Ectodermal cell (in vitro differentiated cells): ENCODE results near the gene MAMSTR.
A peak's percentile ranks its signal among the peaks of the same experiment; 100 is the strongest.
"Not testable (repeated sequence)": the region's sequence is repeated elsewhere in the genome, so short reads cannot be mapped to it uniquely, and the experiment has no call there.

Experiments used
- H3K27ac ChIP-seq: 2 replicates; pipeline ENCODE4 v1.7.0; 2013; ENCODE audit warnings: mild to moderate bottlenecking, low read depth, low read length; ENCODE audit not compliant: insufficient read depth, poor library complexity, severe bottlenecking
- H3K27me3 ChIP-seq: 2 replicates; pipeline ENCODE4 v1.7.0; 2013; ENCODE audit warnings: mild to moderate bottlenecking, low read length; ENCODE audit not compliant: insufficient read depth, control insufficient read depth, poor library complexity, severe bottlenecking
- H3K36me3 ChIP-seq: one replicate; pipeline ENCODE4 v1.7.0; 2013; ENCODE audit warnings: low read length; ENCODE audit not compliant: control insufficient read depth, insufficient read depth
- H3K4me1 ChIP-seq: one replicate; pipeline ENCODE4 v1.7.0; 2013; ENCODE audit warnings: low read length; ENCODE audit not compliant: control insufficient read depth, insufficient read depth
- H3K4me3 ChIP-seq: 2 replicates; pipeline ENCODE4 v1.7.0; 2013; ENCODE audit warnings: low read depth, low read length, control low read depth; ENCODE audit not compliant: insufficient read depth
- H3K9me3 ChIP-seq: 2 replicates; pipeline ENCODE4 v1.7.0; 2013; ENCODE audit warnings: mild to moderate bottlenecking, low read length, moderate library complexity; ENCODE audit not compliant: control insufficient read depth
- WGBS, 2 experiments: methylation state at CpG; one replicate each; pipeline ENCODE4 v1.1.7; 2013; ENCODE audit warnings: missing lambda C conversion rate in 2 of 2; 5-methylcytosine and 5-hydroxymethylcytosine counted together

The MAMSTR gene

DNA sequence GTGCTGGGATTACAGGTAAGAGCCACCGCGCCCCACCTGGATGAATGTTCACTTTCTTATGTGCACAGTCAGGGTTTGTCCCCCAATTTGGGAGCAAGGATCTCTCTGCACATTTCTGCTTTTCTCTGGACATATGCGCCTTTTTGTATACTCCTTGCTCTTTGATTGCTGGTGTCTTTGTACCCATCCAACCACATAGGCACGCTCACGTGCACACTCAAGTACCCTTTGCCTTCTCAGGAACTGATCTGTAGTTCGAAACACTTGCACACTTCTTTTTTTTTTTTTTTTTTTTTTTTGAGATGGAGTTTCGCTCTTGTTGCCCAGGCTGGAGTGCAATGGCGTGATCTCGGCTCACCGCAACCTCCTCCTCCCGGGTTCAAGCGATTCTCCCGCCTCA is 1.4 kb downstream of the MAMSTR start:
- H3K9me3 ChIP-seq, H3K27ac ChIP-seq, H3K36me3 ChIP-seq, H3K27me3 ChIP-seq, H3K4me3 ChIP-seq: not testable (repeated sequence)
- H3K4me1 ChIP-seq = peaks cover 27% of the 10 kb centered on the region
- WGBS, 2 experiments = 91 to 94% methylated on average over 12 to 13 of the region's 13 CpGs

DNA sequence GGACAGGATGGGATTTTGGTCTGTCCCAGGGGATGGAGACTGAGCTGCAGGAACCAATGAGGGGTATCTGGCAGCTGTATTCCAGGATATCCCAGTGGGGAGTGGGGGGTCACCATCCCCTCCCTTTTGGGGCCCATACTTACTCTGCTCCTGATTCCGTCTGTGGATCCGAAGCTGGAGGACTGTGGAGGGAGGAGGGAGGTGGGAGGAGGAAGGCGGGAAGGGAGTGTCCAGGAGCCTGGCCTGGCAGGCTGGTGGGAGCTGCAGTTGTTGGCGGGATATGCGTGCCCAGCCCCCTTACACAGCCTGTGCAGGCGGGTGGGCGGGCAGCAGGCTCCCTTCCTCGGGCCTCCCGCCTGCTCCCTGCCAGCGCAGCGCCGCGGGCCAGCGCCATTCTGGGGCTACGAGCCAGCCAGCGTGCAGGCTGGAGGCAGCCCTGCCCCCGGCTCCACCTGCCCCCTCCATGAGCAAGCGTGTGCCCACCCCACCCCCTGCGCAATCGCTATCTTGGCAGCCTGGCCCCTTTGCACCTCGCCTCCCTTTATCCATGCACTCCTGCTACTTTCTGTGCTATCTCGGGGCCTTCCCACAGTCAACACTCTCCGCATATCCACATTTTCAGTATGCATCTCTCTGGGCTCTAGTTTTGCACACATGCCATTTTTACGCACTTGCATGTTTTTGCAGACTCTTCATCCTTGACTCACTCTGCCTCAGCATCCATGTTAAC is 2.8 kb downstream of the MAMSTR start:
- 20 to 21% methylated on average over 24 of the region's 24 CpGs for WGBS, 2 experiments
- H3K9me3 ChIP-seq = no peaks in the 10 kb centered on the region
- peaks cover 34% of the 10 kb centered on the region for H3K4me1 ChIP-seq
- H3K27me3 ChIP-seq = no peaks in the 10 kb centered on the region
- no peak overlapping the region for H3K4me3 ChIP-seq
- H3K36me3 ChIP-seq = no peaks in the 10 kb centered on the region
- no peak overlapping the region for H3K27ac ChIP-seq

DNA sequence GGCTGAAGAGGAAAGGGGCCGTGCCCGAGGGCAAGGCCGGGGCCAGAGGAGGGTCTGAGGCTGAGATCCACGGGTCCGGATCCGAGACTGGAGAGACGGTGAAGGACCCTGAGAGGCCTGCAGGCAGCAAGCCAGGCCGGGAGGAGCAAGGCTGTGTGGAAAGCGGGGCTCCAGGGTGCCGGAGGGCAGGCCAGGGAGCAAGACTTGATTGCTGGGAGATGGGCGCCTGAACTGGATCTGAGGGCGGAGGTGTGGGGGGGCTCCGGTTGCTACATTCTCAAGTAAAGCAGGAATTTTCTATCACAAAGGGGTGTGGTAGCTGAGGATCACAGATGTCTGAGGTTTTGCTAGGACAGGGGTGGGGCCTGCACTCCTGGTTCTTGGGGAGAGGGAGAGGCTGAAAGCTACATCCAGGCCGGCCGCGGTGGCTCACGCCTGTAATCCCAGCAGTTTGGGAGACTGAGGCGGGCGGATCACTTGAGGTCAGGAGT is 3.8 kb downstream of the MAMSTR start:
- H3K4me3 ChIP-seq = no peak overlapping the region
- H3K36me3 ChIP-seq = no peaks in the 10 kb centered on the region
- H3K9me3 ChIP-seq = no peaks in the 10 kb centered on the region
- 90 to 91% methylated on average over 19 of the region's 19 CpGs for WGBS, 2 experiments
- no peaks in the 10 kb centered on the region for H3K27me3 ChIP-seq
- H3K27ac ChIP-seq = no peak overlapping the region
- peaks cover 34% of the 10 kb centered on the region for H3K4me1 ChIP-seq

DNA sequence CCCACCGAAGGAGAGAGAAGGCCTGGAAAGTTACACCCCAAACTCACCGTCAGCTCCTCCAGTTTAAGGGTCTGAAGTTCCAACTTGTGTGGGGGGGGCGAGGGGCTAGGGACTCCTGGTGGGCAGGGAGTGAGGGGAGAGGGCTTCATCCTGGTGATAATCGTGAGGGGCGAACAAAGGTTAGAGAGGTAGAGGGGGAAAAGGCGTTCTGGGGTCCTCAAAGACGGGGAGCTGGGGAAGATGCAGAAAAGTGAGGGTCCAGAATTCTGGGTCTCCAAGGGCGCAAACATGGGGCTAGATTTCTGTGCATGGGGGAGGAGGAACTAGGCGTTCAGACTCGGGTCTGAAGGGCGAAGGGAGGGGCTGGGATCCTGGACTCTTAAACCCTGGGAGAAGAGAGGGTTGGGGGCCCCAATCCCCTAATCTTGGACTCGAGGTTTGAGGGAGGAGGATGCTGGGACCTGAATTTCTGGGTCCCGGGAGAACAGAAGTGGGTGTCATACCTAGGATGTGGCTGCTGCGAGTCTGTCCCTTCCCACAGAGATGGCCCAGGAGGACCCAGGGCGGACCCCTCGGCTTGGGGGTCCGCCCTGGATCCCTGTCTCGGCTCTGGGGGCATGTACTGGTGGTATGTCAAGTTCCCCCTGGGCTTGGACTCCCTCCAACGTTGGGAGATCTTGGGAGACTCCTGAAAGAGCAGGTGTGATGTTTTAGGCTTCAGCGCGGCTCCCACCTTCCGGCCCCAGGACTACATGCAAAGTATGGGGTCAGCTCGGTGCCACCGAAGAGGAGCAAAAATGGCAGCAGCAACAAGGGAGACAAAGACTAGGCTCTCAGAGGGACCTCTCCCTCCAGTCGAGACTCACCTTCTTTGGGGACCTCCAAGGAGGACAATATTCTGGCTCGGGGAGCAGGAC is 4.5 kb downstream of the MAMSTR start:
- H3K27ac ChIP-seq = no peak overlapping the region
- no peaks in the 10 kb centered on the region for H3K27me3 ChIP-seq
- H3K4me1 ChIP-seq = peaks cover 34% of the 10 kb centered on the region
- H3K36me3 ChIP-seq = no peaks in the 10 kb centered on the region
- H3K9me3 ChIP-seq = no peaks in the 10 kb centered on the region
- 81 to 83% methylated on average over 26 of the region's 26 CpGs for WGBS, 2 experiments
- peak overlapping the region; percentile 42 for H3K4me3 ChIP-seq

DNA sequence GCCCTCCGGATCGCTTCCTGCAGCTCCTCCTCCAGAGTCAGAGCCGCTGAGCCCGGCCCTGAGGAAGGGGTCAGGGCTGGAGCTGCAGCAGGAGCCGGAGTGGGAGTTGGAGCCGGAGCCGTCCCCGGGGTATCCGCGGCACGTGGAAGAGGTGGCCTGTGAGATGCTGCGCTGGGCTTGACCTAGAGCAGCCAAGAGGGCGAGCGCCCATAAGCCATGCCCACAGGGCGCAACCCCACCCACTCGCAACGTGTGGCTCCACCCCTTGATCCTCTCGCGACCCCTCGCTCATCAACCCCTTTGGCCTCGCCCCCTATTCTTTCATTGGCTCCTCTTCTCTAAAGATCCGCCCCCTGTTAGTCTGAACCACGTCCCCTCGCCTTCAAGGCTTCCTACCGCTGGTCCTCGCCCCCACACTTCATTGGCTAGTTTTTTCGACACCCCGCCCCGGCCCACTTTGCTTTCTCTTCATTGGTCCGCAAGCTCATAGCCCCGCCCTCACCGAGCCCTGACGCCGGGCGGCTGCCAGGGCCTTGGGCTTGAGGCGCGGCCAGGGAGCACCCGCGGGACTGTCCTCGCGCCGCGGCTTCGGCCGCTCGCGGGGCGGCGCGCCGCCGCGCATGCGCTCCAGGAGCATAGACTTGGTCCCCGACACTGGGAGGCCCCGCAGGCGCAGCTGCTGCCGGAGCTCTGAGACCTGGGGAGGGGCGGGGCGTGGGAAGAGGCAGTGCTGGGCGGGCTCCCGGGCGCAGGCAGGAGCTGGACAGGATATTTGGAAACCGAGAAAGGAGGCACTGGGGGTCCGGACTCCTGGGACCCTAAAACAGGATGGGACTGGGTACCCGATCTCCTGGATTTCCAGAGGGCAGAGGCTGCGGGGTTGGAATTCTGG is 5.4 kb downstream of the MAMSTR start:
- Histone ChIP-seq H3K36me3 (no peaks in the 10 kb centered on the region), H3K9me3 (no peaks in the 10 kb centered on the region), H3K4me1 (peaks cover 33% of the 10 kb centered on the region), H3K4me3 (peak overlapping the region; percentile 71), H3K27me3 (no peaks in the 10 kb centered on the region), H3K27ac (no peak overlapping the region)
- WGBS, 2 experiments = 1% methylated on average over 67 of the region's 67 CpGs

DNA sequence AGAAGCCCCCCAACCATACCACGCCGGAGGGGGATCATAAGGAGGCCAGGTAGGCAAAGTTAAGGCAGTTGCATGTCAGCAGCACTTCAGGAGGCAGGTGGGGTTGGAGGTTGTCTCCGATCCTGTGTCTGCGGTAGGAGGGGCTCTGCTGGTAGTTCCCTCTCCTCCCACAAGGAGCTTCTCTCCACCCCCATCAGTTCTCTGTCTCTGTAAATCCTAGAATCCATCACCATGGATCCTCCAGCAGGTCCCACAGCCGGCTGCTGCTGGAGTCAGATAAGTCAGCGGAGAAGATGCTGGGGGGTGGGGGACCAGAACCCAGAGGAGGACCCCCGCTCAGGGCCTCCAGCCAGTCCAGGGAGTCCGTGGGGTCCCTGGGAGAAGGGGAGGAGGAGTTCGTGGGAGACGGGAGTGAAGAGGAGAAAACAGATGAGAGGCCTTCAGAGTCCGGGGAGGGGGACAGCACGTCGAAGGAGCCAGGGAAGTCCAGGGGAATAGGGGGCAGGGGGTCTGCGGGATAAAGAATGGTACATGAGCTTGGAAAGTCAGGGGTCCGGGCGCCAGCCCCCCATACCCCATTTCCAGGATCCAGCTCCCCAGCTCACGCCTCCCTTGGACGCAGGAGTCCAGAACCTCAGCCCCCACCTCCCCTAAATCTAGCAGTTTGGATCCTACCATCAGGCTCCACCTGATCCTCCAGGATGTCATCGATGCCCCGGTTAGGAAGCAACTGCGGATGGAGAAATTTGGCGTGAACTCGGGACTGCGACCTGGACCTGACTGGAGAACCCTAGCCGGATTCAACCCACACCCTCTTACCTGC is 6.3 kb downstream of the MAMSTR start:
- H3K9me3 ChIP-seq = no peaks in the 10 kb centered on the region
- H3K4me1 ChIP-seq = peaks cover 25% of the 10 kb centered on the region
- H3K27me3 ChIP-seq = no peaks in the 10 kb centered on the region
- no peaks in the 10 kb centered on the region for H3K36me3 ChIP-seq
- H3K4me3 ChIP-seq = peak overlapping the region; percentile 71
- 5 to 6% methylated on average over 24 to 25 of the region's 25 CpGs for WGBS, 2 experiments
- no peak overlapping the region for H3K27ac ChIP-seq

DNA sequence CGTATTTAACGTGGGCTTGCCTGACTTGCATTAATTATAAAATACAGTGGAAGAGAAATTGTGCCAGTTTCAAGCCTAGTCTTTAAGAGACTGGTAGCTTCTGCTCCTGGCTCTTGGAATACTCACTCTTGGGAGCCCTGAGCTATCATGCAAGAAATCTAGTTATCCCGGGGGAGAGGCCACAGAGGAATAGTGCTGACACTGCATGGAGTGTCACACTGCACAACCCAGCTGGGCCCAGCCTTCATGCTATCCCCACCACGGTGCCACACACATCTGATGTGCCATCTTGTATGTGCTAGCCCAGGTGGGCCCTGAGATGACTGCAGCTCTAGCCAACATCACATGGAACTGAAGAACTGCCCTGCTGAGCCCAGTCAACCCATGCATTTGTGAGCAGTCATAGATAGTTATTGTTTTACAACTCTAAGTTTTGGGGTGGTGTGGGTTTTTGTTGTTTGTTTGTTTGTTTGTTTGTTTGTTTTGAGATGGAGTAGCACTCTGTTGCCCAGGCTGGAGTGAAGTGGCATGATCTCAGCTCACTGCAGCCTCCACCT is 8.3 kb downstream of the MAMSTR start:
- WGBS, 2 experiments = 92 to 94% methylated on average over 4 of the region's 4 CpGs
- no peaks in the 10 kb centered on the region for H3K9me3 ChIP-seq
- no peak overlapping the region for H3K27ac ChIP-seq
- no peaks in the 10 kb centered on the region for H3K36me3 ChIP-seq
- no peak overlapping the region for H3K4me3 ChIP-seq
- H3K27me3 ChIP-seq = no peaks in the 10 kb centered on the region
- H3K4me1 ChIP-seq = peaks cover 14% of the 10 kb centered on the region

DNA sequence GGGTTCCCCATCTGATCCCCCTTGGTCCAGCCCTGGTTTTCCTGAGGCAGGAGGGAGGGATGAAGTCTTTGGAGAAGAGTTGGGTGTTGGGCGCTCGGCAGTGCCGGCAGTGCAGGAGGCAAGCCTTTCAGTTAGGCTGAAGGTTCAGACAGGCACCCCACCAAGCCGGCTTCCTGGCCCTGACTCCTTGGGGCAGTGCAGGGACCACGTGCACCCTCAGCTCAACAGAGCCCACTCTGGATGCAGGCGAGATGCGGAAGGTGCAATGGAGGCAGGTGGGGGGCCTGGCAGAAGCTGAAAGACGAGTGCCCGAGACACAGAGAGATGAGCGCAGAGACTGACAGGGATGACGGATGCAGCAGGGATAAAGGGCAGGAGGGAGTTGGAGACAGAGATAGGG is 11.1 kb downstream of the MAMSTR start:
- no peak overlapping the region for H3K27ac ChIP-seq
- WGBS, 2 experiments = 50 to 54% methylated on average over 11 of the region's 11 CpGs
- H3K36me3 ChIP-seq = no peaks in the 10 kb centered on the region
- peaks cover 7% of the 10 kb centered on the region for H3K4me1 ChIP-seq
- no peaks in the 10 kb centered on the region for H3K27me3 ChIP-seq
- H3K9me3 ChIP-seq = no peaks in the 10 kb centered on the region
- no peak overlapping the region for H3K4me3 ChIP-seq

DNA sequence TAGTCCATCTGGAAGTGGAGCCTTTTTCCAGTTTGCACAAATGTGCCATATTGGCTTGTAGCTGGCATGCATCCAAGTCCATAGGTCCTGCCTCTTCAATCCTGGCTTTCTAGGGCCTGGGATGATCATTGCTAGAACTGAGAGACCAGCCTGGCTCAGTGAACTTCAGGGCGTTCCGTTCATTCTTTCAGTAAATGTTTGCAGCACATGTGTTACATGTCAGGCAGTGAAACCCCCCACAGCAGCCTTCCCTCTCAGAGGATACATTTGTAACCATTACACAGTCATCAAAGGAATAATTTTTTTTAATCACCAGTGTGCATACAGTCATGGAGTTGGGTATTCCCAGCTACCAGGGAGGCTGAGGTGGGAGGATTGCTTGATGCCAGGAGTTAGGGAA is 14.1 kb downstream of the MAMSTR start:
- Histone ChIP-seq H3K36me3 (no peaks in the 10 kb centered on the region), H3K4me1 (no peaks in the 10 kb centered on the region), H3K4me3 (no peak overlapping the region), H3K9me3 (no peaks in the 10 kb centered on the region), H3K27ac (no peak overlapping the region), H3K27me3 (no peaks in the 10 kb centered on the region)
- WGBS, 2 experiments = 69 to 72% methylated on average over 2 of the region's 2 CpGs
